NCI-H82 treated with DMSO at 0.1 percent for 48 hours (cell line): ENCODE results near the gene THAP3.

Experiments used
- DNase-seq: peaks from one replicate; lab custom pipeline; 2025; ENCODE audit not compliant: unreplicated experiment; lab: John Stamatoyannopoulos, UW

The THAP3 gene

DNA sequence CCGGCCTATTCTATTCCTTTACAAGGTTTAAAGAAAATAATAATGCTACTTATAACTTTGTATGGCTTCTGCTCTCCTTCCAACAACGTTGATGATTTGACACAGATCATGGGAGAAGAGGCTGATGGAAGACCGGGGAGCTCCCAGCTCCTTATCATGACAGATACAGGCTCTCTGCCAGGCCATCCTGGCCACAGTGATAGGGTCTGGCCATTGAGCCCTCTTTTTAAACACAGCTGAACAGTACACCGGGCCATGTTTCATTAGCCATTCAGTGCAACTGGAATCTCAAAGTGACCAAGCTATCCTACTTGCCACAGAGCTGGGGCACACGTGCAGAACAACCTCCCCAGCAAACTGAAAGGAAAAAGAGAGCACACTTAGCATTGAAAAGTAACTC lies 42.0 kb downstream of the THAP3 start:
- no peak for DNase-seq

GRCh38 chr1:6667139-6667538 lies 42.5 kb downstream of the THAP3 start:
- DNase-seq: no peak

GRCh38 chr1:6668503-6668902 lies 43.8 kb downstream of the THAP3 start:
- no peak for DNase-seq

DNA sequence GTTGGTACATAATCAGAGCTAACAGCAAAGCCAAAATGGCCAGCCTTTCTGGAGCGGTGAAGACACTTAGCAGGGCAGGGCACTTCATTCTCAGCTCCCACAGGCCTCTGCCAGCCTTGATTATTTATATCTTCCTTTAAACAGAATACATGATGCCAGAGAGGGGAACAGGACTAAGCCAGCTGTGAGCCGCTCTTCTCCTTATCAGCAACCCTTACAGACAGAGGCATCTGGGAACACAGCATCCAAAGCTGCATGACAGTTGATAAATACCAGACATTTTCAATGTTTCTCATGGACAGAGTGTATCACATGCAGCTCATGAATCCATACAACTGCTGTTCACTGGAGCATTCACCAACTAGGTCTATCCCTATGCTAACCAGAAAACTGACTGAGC lies 47.9 kb downstream of the THAP3 start:
- no peak for DNase-seq

DNA sequence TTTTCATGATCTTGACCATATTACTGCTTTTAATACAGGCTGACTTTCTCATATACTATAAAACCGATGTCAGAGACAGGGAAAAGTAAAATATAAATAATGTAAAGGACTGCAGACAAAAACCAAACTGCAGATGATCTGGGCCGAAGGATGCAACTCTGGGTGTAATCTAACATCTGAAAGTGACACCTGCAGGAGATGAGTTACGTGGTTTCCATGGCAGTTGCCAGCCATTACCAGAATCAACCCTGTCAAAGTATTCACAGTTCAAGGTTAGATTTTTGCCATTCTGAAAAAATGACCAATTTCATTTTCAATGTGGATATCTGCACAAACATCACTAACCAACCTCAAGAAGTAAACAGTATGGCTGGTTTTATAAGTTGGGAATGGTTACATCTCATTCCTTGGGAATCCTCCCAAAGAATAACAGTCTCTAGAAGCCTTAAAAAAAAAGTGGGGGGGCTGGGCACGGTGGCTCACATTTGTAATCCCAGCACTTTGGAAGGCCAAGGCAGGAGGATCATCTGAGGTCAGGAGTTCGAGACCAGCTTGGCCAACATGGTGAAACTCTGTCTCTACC lies 49.2 kb downstream of the THAP3 start:
- no peak for DNase-seq

DNA sequence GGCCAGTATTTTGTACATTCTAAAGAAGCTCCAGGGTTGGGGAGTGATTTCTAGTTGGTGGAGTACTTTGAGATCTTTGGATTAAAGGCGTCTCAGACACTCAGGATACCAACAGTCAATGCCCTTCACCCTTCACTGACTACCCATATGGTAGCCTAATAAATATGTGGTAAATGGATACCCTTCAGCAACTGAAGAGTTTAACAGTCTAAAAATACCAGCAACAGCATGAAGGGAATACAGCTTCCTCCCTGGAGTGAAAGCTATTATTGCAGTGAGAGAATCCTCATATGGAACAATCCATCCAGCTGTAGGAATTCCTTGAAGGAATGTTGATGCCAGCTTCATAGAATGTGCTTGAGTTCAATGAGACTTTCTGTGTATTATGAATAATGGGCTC lies 50.1 kb downstream of the THAP3 start:
- DNase-seq: peak; percentile 14

DNA sequence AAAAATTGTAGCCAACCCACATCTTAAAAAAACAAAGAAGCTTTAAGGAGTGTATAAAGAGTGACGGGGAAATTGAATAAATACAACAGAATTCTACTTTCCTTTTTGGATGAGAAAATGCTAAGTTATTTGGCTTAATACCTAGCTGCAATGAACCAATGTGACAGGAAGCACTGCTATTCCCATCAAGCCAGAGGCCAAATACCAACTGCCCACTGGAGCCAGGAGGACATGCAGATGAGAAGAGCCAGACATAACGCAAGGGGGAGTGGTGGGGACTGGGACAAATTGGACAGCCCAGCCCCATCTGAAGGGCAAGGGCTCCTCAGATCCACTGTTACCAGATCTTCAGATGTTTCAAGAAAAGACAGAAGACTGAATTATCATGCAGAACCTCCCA lies 51.3 kb downstream of the THAP3 start:
- no peak for DNase-seq
